Measurements from ENCODE around the gene SNAPC4. TPM values are rescaled to one million over a fixed set of nuclear protein-coding genes. Genes with fewer than 3 reads are reported as not detected.

SNAPC4 gene, protein sequence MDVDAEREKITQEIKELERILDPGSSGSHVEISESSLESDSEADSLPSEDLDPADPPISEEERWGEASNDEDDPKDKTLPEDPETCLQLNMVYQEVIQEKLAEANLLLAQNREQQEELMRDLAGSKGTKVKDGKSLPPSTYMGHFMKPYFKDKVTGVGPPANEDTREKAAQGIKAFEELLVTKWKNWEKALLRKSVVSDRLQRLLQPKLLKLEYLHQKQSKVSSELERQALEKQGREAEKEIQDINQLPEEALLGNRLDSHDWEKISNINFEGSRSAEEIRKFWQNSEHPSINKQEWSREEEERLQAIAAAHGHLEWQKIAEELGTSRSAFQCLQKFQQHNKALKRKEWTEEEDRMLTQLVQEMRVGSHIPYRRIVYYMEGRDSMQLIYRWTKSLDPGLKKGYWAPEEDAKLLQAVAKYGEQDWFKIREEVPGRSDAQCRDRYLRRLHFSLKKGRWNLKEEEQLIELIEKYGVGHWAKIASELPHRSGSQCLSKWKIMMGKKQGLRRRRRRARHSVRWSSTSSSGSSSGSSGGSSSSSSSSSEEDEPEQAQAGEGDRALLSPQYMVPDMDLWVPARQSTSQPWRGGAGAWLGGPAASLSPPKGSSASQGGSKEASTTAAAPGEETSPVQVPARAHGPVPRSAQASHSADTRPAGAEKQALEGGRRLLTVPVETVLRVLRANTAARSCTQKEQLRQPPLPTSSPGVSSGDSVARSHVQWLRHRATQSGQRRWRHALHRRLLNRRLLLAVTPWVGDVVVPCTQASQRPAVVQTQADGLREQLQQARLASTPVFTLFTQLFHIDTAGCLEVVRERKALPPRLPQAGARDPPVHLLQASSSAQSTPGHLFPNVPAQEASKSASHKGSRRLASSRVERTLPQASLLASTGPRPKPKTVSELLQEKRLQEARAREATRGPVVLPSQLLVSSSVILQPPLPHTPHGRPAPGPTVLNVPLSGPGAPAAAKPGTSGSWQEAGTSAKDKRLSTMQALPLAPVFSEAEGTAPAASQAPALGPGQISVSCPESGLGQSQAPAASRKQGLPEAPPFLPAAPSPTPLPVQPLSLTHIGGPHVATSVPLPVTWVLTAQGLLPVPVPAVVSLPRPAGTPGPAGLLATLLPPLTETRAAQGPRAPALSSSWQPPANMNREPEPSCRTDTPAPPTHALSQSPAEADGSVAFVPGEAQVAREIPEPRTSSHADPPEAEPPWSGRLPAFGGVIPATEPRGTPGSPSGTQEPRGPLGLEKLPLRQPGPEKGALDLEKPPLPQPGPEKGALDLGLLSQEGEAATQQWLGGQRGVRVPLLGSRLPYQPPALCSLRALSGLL (N-terminal part only)
- 8.4 and 8.7 TPM in 2 replicates for total RNA-seq

DNA sequence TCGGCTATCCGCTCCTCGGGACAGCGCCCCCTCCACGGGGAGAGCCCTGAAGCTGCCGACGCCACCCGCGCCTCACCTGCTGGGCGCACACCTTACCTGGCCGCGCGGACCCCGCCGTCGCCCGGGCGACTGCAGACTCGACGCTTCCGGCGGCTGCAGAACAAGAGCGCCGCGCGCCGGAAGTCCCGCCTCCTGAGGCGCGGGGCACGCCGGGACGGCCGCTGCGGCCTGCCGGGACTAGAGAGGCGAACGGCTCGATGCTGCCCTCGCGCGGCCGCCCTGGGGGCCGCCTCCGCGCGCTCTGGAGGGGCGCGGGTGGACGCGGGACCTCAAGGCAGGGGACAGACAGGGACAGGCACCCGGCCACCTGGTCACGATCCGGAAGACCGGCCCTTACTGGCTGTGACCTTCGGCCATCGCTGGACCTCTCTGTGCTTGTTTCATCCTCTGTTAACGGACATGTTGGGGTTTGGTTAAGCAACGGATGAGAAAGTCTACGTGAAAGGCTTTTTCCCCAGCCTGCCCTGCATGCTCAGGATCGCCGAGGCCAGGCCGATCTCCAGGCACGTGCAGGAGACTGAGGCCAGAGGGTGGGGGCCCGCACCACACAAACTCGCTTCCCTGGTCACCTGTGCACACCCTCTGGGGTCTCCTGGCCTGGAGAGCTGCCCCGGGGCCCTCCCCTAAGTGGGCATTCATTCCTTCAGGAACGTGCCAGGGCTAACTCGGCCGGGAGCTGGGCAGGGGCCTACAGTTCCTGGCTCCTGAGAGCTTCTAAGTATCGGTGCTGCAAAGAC lies at the start of gene SNAPC4:
Gene SNAPC4, minus strand, starts transcription at position 133 of the 797 bp plus-strand sequence. CDS start 1,742 bp downstream, outside the sequence.

DNA sequence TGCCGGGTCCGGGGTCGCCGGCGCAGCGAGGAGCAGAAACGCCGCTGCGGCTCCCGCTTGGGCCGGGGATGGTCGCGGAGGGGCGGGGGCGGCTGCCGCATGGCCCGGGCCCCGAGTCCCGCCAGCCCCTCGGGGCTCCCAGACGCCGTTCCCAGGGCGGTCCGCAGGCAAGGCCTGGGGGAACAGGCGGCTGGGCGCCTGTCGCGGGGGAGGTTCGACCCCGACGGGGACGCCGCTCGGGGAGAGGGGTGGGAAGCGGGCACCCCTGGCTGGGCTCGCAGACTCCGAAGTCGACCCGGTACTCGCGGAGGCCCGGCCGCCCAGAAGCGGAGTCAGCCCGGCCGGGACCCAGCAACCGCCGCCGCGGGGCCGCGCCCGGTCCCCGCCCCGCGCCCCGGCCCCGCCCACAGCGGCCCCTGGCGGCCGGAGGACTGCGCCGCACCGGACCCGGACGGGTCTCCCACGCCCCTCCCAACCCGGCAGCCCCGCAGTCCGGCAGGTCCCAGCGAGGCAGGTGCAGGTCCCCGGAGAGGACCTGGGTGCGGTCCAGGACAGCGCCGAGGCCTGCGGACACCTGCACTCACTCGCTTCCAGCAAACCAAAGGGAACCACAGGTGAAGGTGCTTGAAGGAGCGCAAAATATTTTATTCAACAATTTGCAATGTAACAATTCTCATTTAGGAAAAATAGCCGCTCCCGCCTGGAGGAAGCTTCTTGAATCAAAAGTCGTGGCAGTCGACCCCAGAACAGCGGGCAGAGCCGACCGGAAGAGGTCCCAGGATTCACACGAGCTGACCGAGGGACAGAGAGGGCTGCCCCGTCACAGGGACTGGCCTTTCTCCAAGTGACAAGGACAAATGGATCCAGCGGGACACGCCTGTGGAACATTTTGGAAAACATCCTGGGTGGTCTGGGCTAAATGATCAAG lies 39.8 kb upstream of the SNAPC4 start, which contains the start of gene INPP5E:
Gene INPP5E, minus strand, starts transcription at position 365 of the 928 bp plus-strand sequence. CDS start 426 bp downstream, outside the sequence.

DNA sequence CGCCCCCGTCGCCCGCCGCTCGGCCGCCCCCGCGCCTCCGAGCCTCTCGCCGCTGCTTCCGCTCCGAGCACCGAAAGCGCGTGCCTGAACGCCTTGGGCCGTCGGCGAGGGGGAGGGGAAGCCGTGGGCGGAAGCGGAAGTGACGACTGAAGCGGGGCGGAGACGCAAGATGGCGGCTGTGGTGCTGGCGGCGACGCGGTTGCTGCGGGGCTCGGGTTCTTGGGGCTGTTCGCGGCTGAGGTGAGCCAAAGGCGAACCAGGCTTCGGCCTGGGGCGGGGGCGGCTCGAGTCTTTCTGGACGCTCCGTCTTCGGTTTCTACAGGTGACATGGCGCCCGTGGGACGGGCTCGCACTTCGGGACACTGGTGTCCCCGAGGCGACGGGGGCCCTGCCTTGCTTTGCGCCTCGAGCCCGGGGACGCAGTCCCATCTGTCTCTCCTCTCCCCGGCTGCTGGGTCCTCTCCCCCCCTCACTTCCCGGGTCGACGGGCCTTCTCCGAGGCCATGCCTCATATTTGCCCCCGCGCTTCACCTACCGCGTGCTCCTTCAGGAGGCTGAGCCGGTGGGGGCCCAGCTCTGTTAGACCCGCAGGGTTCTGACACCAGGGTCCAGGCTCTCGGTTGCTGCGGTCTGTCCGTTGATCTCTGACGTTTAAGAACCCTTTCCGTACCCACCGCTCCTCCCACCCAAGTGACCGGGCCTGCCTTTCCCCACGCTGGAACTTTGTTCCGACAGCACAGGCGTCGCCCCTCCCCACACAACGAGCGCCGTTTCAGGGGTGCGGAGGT lies 10.7 kb upstream of the SNAPC4 start, which contains the start of the genes ENTR1 and PMPCA:
Gene ENTR1, minus strand, starts transcription at position 115 of the 788 bp plus-strand sequence. CDS start 217 bp downstream, outside the sequence.
Gene PMPCA, plus strand, starts transcription at position 159 of the 788 bp plus-strand sequence. Its CDS starts 11 bp downstream, at position 170.

DNA sequence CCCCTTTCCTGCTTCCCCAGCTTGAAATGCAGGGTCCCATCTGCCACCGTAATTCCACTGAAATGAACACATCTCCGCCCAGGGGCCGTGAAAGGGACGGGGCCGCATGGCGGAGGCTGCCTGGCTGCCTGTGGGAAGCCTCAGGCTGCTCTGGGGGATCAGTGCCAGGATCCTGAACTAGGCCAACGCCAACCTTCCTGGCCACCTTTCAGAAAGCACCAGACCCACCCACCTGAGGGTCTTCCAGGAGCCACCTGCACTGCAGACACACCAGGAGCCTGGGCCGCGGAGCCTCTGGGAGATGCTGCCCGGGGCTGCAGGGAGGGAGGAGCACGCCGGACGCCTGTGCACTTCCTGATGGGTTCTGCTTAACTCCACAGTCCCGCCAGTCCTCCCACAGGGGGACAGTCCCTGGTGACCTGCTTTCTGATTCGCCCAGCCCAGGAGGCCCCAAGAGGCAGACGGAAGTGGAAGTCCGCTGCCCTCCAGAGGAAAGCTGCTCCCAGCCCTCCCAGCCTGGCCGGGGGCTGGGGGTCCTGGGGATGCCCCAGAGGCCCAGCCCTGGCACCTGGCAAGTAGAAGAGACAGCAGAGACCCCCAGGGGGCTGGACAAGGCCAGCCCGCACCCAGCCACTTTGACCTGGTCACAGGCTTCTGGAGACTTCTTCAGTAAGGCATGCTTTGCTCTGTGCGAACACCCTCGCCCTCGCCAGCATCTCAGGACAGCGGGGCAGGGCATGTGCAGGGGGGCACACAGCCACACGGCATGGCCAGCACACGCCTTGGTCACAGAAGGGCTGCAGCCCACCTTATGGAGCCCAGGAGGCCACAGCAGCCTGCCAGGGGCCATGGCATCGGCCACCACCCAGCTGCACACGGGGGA lies 26.4 kb downstream of the SNAPC4 start, which contains the start of gene CARD9:
Gene CARD9, minus strand, starts transcription at position 370 of the 883 bp plus-strand sequence. CDS start 1,591 bp downstream, outside the sequence.

DNA sequence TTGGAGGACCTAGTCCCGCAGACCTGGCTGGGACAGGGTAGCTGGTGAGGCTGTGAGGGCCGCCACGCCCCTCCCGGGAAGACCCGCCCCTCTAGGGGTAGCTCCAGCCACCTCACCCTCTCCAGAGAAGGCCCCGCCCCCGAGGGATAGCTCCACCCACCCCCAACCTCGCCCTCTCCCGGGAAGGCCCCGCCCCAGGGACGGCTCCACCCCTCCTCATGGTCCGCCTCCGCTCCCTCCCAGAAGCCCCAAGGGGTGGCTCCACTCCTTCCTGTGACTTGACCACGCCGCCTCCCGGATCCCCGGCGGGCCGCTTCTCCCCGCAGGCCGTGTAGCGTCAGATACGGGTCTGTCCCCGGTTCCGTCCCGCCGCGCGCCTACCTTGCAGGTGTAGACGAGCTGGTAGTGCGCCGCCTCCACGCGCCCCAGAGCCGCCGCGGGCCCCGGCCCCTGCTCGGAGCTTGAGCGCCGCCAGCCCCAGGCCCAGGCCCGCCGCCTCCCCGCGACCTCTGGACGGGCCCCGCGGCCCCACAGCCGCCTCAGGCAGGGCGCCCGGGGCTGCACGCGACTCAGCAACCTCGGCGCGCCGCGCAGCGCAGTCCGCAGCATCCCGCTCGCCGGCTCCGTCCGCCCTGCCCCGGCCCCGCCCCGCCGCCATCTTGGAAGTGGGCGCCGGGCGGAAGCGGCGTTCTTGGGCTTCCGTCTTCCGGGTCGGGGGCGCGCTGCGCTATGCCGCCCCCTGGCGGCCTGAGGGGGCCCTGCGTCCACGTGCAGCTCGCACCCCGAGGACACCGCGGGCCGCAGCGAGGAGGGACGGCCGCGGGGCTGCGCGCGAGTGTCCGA lies 36.6 kb downstream of the SNAPC4 start, which contains the start of gene DNLZ:
Gene DNLZ, minus strand, starts transcription at position 639 of the 843 bp plus-strand sequence. Its CDS starts 30 bp downstream, at position 609.

Other genes with a start within 250 kb of the SNAPC4 start
- gene LHX3, start 195.0 kb downstream of the SNAPC4 start, total RNA-seq = not detected in 2 replicates
- 9.4 and 14.5 TPM in 2 replicates for gene QSOX2, start 154.4 kb downstream of the SNAPC4 start, total RNA-seq
- not detected in 2 replicates for gene CCDC187, start 96.1 kb downstream of the SNAPC4 start, total RNA-seq
- gene GPSM1, start 72.6 kb downstream of the SNAPC4 start, total RNA-seq = 24.7 and 34.4 TPM in 2 replicates
- gene DNLZ, start 36.4 kb downstream of the SNAPC4 start, total RNA-seq = 9.3 and 19.3 TPM in 2 replicates
- 0.27 and 0.28 TPM in 2 replicates for gene CARD9, start 26.5 kb downstream of the SNAPC4 start, total RNA-seq
- 30.4 and 31.4 TPM in 2 replicates for gene ENTR1, start 10.4 kb upstream of the SNAPC4 start, total RNA-seq
- 42.4 and 47.2 TPM in 2 replicates for gene PMPCA, start 10.5 kb upstream of the SNAPC4 start, total RNA-seq
- gene INPP5E, start 39.7 kb upstream of the SNAPC4 start, total RNA-seq = 4.9 and 6.5 TPM in 2 replicates
- 17.7 and 24.4 TPM in 2 replicates for gene SEC16A, start 82.9 kb upstream of the SNAPC4 start, total RNA-seq
- 109 and 129 TPM in 2 replicates for gene NOTCH1, start 145.9 kb upstream of the SNAPC4 start, total RNA-seq